T follicular helper cell (primary cell): ENCODE measurements around the gene SCART1.
"Not testable (repeated sequence)": the region's sequence is repeated elsewhere in the genome, so short reads cannot be mapped to it uniquely, and the experiment has no call there.

Experiments used
- DNase-seq: peaks from one replicate; pipeline ENCODE4 v3.0.0-alpha.2; 2020; ENCODE audit warnings: low read depth
- total RNA-seq, 2 experiments: gene quantifications; one replicate each; lab custom pipeline; 2026; lab: John Stamatoyannopoulos, UW

SCART1 gene
- total RNA-seq: 4.5 to 12.6 reads per million in 2 experiments

DNA sequence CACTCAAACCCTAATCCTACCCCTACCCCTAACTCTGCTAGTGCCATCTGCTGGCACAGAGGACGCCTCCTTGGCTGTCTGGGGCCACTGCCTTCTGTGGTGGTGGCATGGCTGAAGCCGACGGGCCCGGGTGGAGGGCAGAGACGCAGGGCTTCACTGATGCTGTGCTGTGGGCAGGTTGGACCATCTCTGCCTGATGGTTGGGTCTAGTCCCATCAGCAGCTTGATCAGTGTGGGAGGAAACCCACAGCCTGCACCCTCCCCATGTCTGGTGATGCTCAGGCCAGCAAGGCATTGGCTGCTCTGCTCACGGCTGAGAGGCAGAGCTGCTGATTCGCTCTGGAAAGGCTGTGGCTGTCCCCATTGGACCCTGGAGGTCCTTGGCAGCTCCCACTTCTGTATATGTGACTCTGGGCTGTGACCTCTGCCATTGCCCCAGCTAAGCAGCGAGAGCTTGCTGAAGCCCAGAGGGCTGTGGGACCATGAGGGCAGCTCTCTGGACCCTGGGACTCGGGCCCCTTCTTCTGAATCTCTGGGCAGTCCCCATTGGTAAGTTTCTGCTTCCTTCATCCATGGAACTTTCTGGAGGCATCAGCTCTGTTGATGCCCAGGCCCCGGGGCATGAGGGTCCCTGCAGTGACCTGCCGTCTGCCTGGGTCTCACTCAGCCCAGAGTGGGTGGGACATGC lies at the start of gene SCART1:
Gene SCART1 (plus strand): TSS at position 430 of the 688 bp plus-strand sequence. CDS start 53 bp downstream, at position 483.
- DNase-seq: no peak

DNA sequence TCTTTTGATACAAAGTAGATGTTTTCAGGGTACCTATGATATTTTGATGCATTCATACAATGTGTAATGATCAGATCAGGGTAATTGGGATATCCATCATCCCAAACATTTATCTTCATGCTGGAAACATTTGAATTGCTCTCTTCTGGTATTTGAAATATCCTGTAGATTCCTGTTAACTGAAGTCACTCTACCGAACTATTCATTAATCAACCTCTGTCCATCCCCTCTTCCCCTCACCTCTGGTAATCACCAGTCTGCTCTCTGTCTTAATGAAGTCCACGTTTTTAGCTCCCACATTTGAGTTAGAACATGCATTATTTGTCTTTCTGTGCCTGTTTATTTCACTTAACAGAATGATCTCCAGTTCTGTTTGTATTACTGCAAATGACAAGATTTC lies 48.5 kb upstream of the SCART1 start:
- DNase-seq: no peak

DNA sequence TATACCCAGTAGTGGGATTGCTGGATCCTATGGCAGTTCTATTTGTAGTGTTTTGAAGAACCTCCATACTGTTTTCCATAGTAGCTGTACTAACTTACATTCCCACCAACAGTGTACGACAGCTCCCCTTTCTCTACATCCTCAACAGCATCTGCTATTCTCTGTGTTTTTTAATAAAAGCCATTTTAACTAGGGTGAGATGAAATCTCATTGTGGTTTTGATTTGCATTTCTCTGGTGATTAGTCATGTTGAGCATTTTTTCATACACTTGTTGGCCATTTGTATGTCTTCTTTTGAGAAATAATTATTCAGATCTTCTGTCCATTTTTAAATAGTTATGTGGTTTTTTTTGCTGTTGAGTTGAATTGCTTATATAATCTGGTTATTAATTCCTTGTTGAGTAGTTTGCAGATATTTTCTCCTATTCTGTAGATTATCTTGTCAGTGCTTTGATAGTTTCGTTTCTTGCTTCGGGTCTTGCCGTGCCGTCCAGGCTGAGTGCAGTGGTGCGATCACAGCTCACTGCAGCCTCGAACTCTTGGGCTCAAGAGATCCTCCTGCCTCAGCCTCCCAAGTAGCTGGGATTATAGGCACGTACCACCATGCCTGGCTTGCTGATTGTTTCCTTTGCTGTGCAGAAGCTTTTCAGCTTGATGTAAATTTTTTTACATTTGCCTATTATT lies 47.8 kb upstream of the SCART1 start:
- no peak for DNase-seq

DNA sequence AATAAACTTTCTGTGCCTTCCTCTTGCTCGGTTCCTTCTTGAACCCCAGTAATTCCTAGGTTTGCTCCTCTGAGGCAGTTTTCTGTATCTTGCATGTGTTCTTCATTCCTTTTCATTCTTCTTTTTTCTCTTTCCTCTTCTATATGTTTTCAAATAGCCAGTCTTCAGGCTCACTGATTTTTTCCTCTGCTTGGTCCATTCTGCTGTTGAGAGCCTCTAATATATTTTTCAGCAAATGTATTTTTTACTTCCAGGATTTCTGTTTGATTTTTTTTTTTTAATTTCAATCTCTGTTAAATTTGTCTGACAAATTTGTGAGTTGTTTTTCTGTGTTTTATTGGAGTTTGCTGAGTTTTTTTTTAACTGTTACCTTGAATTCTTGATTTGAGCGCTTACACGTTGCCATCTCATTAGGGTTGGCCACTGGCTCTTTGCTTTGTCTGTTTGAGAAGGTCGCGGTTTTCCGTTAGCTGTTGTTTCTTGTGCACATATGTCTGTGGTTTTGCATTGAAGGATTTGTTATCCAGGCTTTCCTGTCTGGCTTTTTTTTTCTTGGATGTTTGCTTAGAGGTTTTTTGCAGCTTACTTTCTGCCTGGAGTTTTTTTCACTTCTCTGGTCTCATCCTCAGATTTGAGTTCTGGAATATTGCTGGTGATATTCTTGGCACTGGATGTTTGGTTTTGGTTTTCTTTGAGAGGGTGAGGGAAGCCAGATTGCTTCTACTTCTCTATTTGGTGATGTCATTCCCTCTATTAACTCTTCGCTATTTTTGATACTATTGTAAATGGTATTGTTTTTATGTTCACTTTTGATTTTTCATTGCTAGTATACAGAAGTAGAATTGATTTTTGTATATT lies 42.0 kb upstream of the SCART1 start:
- DNase-seq: no peak

DNA sequence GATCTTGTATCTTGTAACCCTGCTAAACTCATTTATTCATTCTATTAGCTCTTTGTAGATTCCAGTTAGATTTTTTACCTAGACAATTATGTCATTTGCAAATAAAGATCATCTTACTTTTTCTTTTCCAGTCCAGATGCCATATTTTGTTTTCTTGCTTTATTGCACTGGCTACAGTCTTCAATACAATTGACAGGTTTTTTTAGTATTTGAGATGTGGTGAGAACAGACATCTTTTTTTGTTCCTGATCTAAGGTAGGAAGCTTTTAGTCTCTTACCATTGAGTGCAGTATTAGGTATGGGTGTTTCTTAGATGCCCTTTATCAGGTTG lies 41.4 kb upstream of the SCART1 start:
- no peak for DNase-seq

DNA sequence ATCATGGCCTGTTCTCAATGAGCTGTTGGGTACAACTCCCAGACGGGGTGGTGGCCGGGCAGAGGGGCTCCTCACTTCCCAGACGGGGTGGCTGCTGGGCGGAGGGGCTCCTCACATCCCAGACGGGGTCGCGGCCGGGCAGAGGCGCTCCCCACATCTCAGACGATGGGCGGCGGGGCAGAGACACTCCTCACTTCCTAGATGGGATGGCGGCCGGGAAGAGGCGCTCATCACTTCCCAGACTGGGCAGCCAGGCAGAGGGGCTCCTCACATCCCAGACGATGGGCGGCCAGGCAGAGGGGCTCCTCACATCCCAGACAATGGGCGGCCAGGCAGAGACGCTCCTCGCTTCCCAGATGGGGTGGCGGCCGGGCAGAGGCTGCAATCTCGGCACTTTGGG lies 39.3 kb upstream of the SCART1 start:
- not testable (repeated sequence) for DNase-seq

DNA sequence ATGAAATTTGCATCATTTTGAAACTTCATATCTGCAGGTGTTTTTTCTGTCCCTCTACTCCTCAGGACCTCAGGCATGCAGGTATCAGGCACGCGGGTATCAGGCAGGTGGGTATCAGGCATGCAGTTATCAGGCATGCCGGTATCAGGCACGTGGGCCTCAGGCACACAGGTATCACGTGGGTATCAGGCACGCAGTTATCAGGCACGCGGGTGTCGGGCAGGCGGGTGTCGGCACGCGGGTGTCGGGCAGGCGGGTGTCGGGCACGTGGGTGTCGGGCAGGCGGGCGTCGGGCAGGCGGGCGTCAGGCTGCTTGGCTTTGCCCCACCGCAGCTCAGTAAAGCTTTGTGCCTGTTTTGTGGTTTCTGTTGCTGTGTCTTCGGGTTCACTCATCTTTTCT lies 38.0 kb upstream of the SCART1 start:
- DNase-seq: no peak

DNA sequence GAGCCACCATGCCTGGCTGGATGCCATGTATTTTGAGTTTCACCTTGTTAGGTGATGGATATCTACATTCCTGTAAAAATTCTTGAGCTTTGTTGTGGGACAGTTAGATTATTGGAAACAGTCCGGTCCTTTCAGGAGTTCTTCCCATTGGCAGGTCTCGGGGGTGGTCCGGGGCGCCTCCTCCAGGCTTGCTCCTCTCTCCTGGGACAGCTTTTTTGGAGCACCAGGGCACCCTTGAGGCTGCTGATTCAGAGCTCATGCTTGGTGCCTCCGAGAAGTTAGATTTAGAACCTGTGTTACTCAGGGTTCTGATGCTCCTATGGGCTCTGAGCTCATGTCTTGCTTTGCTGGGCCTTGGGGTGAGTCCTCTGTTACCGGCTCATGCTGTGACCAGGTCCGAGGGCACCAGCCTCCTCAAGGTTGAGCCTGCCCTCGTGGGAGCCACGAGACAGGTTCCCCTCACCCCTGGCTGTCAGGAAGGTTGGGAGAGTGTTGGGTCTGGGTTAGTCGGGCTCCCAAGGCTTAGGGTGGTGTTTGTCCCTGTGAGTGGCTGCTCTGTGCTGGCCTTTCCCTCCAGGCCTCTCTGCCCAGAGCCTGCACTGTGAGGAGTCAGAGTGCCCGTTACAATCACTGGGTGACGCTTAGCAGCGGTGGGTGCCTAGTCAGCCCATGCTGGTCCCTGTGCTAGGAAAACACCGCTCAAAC lies 35.3 kb upstream of the SCART1 start:
- DNase-seq: no peak

DNA sequence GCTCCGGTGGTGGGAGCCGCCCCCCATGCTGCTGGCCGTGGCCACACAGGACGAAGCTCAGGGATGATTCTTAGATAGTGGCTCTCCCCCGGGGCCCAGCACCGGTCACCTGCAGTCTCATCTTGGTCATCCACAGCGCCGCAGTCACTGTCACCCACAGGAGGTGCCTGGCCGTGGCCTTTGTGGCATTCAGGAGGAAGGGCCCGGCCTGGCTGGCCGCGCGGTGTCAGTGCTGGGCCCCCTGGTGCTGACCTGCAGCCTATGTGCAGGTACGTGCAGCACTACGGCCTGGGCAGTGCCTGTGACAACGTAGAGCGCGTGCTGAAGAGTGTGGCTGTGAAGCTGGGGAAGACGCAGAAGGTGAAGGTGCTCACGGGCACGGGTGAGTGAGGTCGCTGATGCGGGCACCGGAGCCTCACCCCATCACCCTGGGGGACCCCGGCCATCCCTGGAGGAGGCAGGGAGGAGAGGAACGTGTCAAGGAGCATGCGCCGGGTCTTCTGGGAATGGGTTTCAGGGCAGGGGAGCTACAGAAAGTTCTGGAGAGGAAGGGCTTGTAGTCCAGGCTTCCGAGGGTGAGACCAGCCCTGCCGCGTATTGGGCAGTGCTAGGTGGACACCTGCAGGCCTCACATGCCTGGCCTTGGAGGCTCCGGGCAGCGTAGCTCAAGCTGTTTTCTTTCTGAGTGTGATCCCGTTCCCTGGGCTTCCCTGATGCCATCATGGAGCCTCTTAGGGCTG lies 34.4 kb upstream of the SCART1 start:
- DNase-seq: no peak

DNA sequence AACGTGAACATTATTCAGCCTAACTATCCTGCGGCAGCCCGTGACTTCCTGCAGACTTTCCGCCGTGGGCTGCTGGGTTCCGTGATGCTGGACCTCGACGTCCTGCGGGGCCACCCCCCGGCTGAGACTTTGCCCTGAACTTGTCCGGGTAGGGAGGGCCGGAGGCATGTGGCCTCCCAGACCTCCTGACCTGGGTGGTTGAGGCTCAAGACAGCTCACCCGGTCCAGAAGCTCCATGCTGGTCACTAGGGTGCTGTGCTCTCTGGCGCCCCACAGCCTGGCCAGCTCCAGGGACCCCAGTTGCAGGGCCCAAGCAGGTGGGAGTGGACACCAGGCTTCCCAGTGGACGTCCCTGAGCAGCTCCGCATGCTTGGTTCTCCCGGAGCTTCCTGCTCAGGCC lies 33.7 kb upstream of the SCART1 start:
- DNase-seq: no peak

DNA sequence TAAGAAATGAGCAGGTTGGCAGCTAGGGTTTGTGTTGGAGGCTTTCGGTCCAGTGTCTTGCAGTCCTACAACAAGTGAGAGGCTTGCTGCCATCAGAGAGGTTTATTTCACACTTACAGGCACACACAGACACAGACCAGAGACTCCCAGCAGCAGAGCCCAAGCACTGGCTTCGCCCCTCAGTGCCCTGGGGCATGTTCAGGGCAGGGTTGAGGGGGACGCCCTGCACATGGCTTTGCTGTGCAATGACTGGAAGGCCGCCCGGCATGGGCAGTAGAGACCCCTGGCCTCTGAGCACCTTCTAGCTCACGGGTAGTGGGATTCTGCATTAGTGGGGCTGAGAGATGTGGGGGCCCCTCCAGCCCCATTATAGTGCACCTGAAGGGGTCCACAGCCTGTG lies 33.2 kb upstream of the SCART1 start:
- no peak for DNase-seq

DNA sequence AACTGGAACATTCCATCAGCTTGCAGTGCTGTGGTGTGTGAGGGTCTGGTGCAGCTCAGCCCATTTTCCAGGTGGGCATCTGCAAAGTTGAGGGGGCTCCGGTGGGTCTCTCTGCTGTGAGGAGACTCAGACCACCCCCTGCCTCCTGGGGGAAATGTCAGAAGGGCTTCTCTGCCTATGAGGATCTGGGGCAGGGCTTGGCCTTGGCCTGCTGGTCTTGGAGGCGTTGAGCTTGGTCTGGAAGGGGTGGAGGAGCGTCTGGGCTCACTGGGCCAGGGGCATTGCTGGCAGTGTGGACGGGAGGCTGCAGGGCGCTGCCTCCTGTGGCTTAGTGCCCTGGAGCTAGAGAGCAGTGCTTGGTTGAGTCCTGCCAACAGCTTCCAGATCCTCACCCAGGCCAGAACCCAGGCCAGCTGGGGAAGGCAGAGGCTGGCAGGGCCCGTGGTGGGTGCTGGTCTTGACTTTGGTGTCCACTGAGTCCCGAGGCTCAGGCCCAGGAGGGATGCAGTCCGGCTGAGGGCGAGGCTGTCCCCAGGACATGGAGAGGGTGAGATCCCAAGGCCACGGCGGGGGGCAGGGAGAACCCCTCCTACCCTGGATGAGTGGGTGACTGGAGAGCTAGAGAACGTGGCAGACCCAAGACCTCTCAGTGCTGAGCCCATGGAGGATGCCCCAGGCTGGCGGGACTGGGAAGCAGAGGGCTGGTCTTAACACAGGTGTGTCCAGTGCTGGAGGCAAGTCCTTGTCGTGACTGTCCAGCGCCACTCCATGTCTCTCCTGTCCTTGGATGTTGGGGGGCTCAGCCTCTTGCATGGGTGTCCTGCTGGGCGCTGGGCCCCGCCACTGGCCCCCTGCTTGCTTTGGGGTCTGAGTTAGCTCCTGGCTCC lies 32.2 kb upstream of the SCART1 start:
- no peak for DNase-seq

DNA sequence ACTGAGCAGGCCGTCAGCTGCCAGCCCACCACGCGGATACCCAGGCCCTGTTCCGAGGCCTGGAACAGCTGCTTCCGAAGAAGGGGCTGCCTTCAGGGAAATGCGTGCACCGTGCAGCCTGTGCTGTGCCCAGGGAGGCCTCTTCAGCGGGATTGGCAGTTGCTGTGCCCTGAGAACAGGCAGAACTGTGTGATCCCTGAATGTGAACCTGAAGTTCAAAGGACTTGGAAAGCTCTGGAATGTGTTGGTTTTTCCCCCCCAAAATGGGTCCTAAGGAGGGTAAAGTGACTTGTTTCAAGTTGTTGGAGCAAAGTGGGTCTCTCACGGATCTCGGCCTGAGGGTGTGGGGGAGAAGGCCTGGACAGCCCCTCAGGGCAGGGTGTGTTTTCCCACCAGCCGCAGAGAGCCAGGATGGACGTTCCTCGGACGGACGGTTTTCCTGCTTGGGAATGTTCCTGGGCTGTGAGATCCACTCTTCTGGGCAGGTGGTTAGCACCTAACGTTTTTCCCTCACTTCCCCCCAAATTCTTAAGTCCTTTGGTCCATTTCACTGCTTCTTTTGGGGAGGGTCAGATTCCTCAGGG lies 31.4 kb upstream of the SCART1 start:
- no peak for DNase-seq

DNA sequence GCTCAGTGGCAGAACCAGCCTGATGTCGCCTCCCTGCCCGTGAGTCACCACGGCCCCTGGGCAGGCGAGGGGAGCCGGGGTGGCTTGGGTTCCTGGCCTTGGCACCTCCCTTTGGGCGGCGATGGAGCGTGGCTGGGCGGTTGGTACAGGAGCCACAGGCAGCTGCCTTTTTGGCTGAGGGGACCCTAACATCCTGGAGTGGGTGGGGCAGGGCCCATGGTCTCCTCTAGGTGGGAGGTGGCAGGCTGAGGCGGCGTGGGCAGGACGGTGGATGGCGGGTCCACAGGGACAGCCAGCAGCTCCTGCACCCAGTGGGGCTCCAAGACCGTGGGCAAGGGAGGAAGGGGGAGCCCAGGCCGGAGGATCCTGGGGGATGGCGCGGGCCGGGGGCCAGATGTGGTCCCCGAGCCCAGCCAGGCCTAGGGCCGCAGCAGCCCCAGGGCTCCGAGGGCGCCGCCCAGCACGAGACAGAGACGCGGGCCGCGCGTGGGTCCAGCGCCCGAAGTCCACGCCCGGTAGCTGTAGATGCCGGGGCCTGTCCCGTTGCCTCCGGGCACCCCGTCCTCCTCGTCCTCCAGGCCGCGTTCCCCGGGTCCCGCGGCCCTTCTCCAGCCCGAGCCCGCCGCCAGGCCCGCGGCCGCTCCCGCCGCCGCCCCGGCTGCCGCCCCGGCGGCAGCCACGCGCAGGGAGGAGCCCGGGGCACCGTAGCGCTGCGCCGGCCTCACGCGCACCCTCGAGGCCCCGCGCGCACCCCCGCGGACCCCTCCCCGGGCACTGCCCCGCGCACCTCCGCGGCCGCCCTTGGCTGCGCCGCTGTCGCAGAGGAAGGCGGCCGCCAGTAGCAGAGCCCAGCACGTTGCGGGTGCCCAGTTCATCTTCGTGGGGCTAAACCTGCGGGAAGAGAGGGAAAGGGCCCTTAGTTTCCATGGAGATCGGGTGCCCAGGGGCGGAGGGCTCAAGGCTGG lies 30.7 kb upstream of the SCART1 start:
- no peak for DNase-seq

DNA sequence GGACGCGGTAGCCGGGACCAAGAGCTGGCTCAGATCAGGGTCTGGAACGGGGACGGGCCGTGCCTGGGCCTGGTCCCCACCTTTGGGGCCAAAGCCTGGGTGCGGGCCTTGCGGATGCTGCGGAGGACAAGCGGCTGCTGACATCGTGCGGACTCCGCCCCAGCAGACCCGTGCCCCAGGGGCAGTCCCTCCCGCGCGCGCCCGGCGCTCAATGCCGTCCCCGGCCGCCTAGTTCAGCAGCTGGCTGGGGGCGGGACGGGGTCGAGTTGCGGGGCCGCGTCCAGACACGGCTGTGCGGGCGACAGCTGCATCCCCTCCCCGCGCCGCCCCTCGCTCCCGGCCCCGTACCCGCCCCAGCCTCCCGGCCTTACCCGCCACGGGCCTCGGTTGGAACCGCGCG lies 29.6 kb upstream of the SCART1 start:
- not testable (repeated sequence) for DNase-seq

DNA sequence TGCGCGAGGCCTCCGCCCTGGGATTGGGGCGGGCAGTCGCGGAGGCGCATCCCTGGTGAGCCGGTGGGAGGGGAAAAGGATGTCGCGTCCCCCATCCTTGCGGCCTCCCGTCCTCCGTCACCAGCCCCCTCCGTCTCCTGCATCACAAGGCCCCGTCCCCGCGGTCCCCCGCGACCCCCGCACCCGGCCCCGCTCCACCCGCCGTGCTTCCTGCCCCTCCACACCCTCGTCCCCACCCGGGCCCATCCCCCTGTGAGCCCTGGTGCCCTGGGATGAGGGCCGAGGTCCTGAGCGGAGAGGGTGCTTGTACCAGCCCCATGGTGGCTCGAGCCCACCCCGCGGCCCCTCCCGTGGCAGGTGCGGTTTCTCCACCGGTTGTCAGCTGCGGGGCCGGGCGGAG lies 29.1 kb upstream of the SCART1 start, which contains the start of gene SPRN:
Gene SPRN (minus strand): TSS at position 25 of the 400 bp plus-strand sequence. CDS start 944 bp downstream, outside the sequence.
- DNase-seq: not testable (repeated sequence)

DNA sequence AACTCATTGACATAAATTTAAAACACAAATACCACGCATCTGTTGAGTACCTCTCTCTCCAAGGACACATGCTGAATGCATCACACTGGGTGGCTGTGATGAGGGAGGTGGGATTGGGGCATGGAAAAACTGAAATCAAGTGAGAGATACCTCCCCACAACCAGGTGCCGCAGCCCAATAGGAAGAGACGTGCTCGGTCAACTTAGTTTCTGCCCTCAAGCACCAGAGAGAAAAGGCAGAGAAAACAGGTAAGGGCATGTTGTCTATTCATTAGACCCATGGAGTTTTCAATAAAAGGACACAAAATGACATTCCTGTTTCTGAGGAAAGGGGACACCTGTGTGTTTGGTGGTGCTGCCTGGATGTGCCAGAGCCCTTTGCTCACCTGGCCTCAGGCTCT lies 24.2 kb upstream of the SCART1 start:
- DNase-seq: not testable (repeated sequence)

DNA sequence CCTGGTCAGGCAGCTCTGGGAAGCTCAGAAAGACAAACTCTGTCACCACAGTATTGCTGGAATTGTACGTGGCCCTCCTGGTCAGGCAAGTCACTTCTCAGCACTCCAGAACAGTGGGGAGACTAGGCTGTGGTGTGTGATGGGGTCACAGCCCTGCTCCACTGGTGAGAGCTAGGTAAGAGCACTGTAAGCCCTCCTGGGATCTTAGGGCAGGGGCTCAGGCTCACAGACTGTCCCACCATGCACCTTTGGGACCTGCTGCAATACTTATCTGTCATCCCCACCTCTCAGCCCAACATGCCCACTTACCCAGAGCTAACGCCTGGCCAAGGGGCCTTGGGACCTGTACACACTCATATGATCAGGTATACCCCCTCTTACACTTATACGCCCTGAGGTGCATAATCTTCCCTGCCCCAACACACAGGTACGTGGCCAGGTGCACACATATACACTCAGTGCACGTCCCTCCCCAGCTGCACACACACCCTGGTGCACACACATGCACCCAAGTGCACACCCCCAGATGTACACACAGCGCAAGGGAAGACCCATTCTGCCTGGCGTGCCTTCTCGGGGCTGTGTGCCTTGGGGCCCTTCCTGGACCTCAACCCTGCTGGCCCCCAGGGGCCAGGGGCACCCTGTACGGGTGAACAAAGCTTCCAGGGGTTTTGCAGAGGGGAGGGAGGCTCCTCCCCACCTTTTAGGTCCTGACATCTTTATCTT lies 21.7 kb upstream of the SCART1 start:
- not testable (repeated sequence) for DNase-seq
